Heart right ventricle (tissue), 16 donors: Measurements from ENCODE around the gene TAOK1. TPM values are rescaled to one million over a fixed set of nuclear protein-coding genes. Genes with fewer than 3 reads are reported as not detected.

Experiments used
- ATAC-seq, 8 donors: fragments of 200-7000 bp; cut with Tn5 transposase; one replicate each; pipeline ENCODE4 v1.9.1; 2020; ENCODE audit warnings: mild to moderate bottlenecking in 8 of 8, moderate library complexity in 8 of 8, moderate number of reproducible peaks in 1 of 8
- DNase-seq, 2 donors: peaks; one replicate each; pipeline ENCODE4 v3.0.0-alpha.2; 2020
- H3K27ac ChIP-seq, 10 donors: fragments of 200-600 bp; sonication (generic) in 2 of 10; one replicate each; pipeline versions ENCODE4 v1.5.0 to v1.8.0; 2020 to 2022; ENCODE audit warnings: mild to moderate bottlenecking in 3 of 10
- H3K27me3 ChIP-seq, 7 donors: fragments of 200-600 bp; one replicate each; pipeline ENCODE4 v1.8.0; 2021 to 2022; ENCODE audit warnings: mild to moderate bottlenecking in 2 of 7
- H3K36me3 ChIP-seq, 9 donors: fragments of 200-600 bp; sonication (generic) in 1 of 9; one replicate each; pipeline versions ENCODE4 v1.5.0 to v1.8.0; 2020 to 2022; ENCODE audit warnings: mild to moderate bottlenecking in 2 of 9
- H3K4me1 ChIP-seq, 9 donors: fragments of 200-600 bp; sonication (generic) in 1 of 9; one replicate each; pipeline versions ENCODE4 v1.5.0 to v1.8.0; 2020 to 2022; ENCODE audit warnings: mild to moderate bottlenecking in 4 of 9
- H3K4me3 ChIP-seq, 10 donors: fragments of 200-600 bp; sonication (generic) in 2 of 10; one replicate each; pipeline versions ENCODE4 v1.5.0 to v1.8.0; 2020 to 2022; ENCODE audit warnings: mild to moderate bottlenecking in 7 of 10, moderate library complexity in 2 of 10
- H3K9me3 ChIP-seq, 11 donors: fragments of 200-600 bp in 10 of 11; sonication (generic) in 2 of 11; one replicate each; pipeline versions ENCODE4 v1.5.0 to v1.8.0; 2013 to 2022; ENCODE audit warnings: mild to moderate bottlenecking in 2 of 11, control low read depth in 1 of 11, moderate library complexity in 1 of 11
- CTCF ChIP-seq, 9 donors: fragments of 200-600 bp; sonication (generic) in 2 of 9; IDR thresholded peaks; one replicate each; pipeline versions ENCODE4 v1.5.0 to v1.8.0; 2021 to 2022; ENCODE audit warnings: antibody characterized with exemption in 9 of 9, mild to moderate bottlenecking in 5 of 9, moderate library complexity in 1 of 9
- WGBS, 2 donors: extraction: QIAGEN DNeasy Blood & Tissue Kit; methylation state at CpG; one replicate each; pipeline ENCODE4 v1.1.7; 2013; ENCODE audit warnings: inconsistent platforms in 1 of 2; 5-methylcytosine and 5-hydroxymethylcytosine counted together
- intact Hi-C, 10 donors: fragments of 100-400 bp; cut with DNase I; formaldehyde crosslinking; loops; one replicate each; pipeline versions ENCODE4 v1.11.1 to v1.14.2; 2022
- polyA plus RNA-seq, 2 donors: library from polyadenylated mRNA; stranded (reverse); fragments of 200-250 nt; gene quantifications; one replicate each; pipeline ENCODE4 v1.2.3, GENCODE V29; 2013
- total RNA-seq, 10 donors: library from RNA; stranded (reverse); fragmentation: NEBNext Ultra II Directional in 3 of 10; extraction: Animal tissue kit (Norgen Biotek cat#: 25700) in 3 of 10; gene quantifications; one replicate each; pipeline versions ENCODE4 v1.2.1 to v1.2.4, GENCODE V29; 2021 to 2023
- donor health status: Arrhythmogenic right ventricular cardiomyopathy.
- donor health status: ischemic (EF 13 %, LVEDD 7.1; RV severe dilation, severe dysfunction).
- donor health status: healthy with polysubstance abuse.
- donor health status: DM: no; HTN: yes; CAD: no.
- donor health status: DM: no; HTN: no; CAD: no.
- donor health status: ischemic (EF 25% LVEDD 6.9; RV normal size, moderate dysfunction).
- donor health status: ischemic (EF 25% LVEDD 5.7; RV mildly dilated, moderate dysfunction).
- donor health status: healthy.
- donor health status: DM: yes; HTN: yes; CAD: no.
- donor health status: Ischemic cardiomyopathy.
- donor health status: ischemic (EF 35%, LVEDD 5.7; RV mildly dilated, moderate dysfunction).
- donor health status: nonischemic (EF 11% LVEDD 7.7; RV severe dilation, severe dysfunction).
- donor health status: DM: yes; HTN: yes; CAD: no.
- donor health status: PGD.
- donor health status: ischemic (EF 29% LVEDD 5.4; RV normal size, mild dysfunction).
- donor health status: nonischemic (EF 23%, LVEDD 6.1; RV moderate dilation, normal function).

TAOK1 gene
- total and polyA plus RNA-seq, 12 donors, result 6.4 to 86.9 (median 68.8) TPM

DNA sequence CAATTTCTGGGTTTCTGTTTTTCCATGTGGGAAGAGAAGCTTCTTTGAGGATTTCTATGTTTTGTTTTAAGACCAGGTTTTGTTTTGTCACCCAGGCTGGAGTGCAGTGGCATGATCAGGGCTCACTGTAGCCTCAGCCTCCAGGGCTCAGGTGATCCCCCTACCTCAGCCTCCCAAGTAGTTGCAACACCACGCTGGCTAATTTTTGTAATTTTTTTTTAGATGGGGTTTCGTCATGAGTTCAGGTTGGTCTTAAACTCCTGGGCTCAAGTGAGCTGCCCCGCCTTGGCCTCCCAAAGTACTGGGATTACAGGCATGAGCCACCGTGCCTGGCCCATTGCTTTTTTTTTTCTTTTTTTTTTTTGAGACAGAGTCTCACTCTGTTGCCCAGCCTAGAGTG lies 25.5 kb upstream of the TAOK1 start:
- WGBS, 2 donors, result 88 to 95% methylated on average over 4 of the region's 4 CpGs
- Histone ChIP-seq H3K4me1 (peaks cover 0 to 13% (median 8%) of the 10 kb centered on the region in 9 donors), H3K27ac (no peak overlapping the region), H3K36me3 (no peaks in the 10 kb centered on the region), H3K27me3 (no peaks in the 10 kb centered on the region), H3K4me3 (no peak overlapping the region), H3K9me3 (no peaks in the 10 kb centered on the region)
- DNase-seq (no peak), ATAC-seq (no peak)
- intact Hi-C loops, result no loop called here
- no peak for TF ChIP-seq CTCF (IDR thresholded peaks at IDR 0.05)

GRCh38 chr17:29368161-29368560 lies 22.0 kb upstream of the TAOK1 start:
- Histone ChIP-seq H3K36me3 (no peaks in the 10 kb centered on the region), H3K9me3 (no peaks in the 10 kb centered on the region), H3K27ac (peak overlapping the region in 3 of 10 donors; percentile 2 to 79 (median 68)), H3K4me1 (peaks cover 0 to 20% (median 11%) of the 10 kb centered on the region in 9 donors), H3K4me3 (no peak overlapping the region), H3K27me3 (no peaks in the 10 kb centered on the region)
- no peak for ATAC-seq
- DNase-seq, result no peak
- intact Hi-C loops, result loop anchor here in 1 of 10 donors (2.0 kb wide), 1 partner anchor 169 kb away; no protein-coding TSS in a partner anchor
- TF ChIP-seq CTCF (IDR thresholded peaks at IDR 0.05), result no peak

DNA sequence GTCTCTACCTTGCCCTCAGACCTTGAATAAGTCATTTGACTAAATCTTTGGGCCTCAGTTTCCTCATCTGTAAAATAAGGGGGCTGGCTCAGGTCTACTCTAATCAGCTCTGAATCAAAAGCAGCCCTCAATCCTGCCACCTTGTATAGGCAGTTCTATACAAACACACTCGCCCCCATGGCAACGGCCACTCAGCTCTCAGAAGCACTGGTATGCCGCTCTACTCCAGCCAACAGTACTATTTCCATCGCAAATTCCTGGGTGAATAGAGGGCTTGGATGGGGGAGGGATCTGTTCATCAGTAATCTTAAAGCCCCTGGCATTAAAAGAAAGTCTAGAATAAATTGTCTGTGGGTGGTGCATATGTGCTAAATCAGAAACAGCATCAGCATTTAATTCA lies 21.2 kb upstream of the TAOK1 start:
- Histone ChIP-seq H3K27ac (peak overlapping the region in 7 of 10 donors; percentile 29 to 79 (median 57)), H3K9me3 (no peaks in the 10 kb centered on the region), H3K4me3 (no peak overlapping the region), H3K36me3 (no peaks in the 10 kb centered on the region), H3K27me3 (no peaks in the 10 kb centered on the region), H3K4me1 (peaks cover 0 to 20% (median 11%) of the 10 kb centered on the region in 9 donors)
- no peak for TF ChIP-seq CTCF (IDR thresholded peaks at IDR 0.05)
- ATAC-seq (peak; percentile 43 to 88 (median 76)), DNase-seq (peak; percentile 45 to 50)
- 34 to 43% methylated on average over 4 of the region's 4 CpGs for WGBS, 2 donors
- intact Hi-C loops, result loop anchor here in 2 of 10 donors (1.0 to 2.0 kb wide), 2 partner anchors 168 kb away; no protein-coding TSS in a partner anchor

DNA sequence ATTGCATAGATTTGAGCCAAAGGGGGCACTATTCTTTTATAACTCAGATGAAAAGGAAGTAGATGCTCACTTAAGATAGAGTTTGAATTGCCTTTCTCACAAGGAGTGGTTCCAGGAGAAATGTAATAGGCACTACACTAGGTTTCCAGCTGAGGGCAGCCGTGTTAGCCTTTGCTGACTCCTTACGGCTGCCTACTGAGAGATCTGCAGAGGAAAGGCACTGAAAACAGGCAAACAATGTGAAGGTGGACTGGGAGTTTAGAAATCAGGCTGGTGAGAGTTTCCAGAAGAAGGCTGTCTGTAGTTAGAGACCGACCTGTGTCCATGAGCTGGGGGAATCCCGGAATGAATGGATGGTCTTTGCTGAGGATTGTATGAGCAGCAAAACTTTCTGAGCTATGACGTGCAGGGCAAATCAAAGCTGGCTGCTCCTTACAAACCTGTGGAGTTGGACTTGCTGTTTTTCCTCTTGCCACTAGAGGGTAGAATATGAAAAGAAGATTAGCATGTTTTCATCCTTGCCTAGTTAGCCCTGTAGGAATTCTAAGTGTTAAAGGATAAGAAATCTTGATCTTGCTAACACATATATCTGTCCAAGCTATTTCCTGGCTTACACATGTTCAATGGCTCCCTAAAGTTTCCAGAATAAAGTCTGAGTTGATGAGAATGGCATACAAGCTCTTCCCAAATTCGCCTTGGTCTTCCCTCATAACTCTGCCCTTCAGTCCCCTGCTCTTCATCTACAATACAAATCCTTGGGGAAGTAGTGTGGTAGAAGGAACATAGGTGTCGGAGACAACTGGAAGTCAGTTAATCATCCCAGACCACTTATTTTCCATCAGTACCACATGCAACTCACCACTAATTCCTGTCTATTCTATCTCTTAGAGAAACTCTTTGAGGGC lies 20.1 kb upstream of the TAOK1 start:
- no peaks in the 10 kb centered on the region for H3K36me3 ChIP-seq
- no peaks in the 10 kb centered on the region for H3K9me3 ChIP-seq
- DNase-seq, result peak; percentile 16 to 49
- peak overlapping the region in 6 of 10 donors; percentile 11 to 36 (median 20) for H3K4me3 ChIP-seq
- peak; percentile 87 to 96 (median 94) for ATAC-seq
- peak; percentile 61 to 82 (median 77) for TF ChIP-seq CTCF (IDR thresholded peaks at IDR 0.05)
- 15 to 16% methylated on average over 7 of the region's 7 CpGs for WGBS, 2 donors
- intact Hi-C loops, result loop anchor here (1.0 to 5.0 kb wide), 6 partner anchors 162 to 167 kb away; no protein-coding TSS in a partner anchor
- peaks cover 0 to 20% (median 11%) of the 10 kb centered on the region in 9 donors for H3K4me1 ChIP-seq
- H3K27ac ChIP-seq, result peak overlapping the region in 9 of 10 donors; percentile 15 to 79 (median 47)
- H3K27me3 ChIP-seq, result no peaks in the 10 kb centered on the region
